IMR-90 (cell line): ENCODE results near the gene PTPRK. TPM values are rescaled to one million over a fixed set of nuclear protein-coding genes. Genes with fewer than 3 reads are reported as not detected.

Experiments used
- ATAC-seq: fragments of 200-7000 bp; cut with Tn5 transposase; 2 replicates; pipeline ENCODE4 v1.9.1; 2020; ENCODE audit warnings: low read depth, mild to moderate bottlenecking, moderate library complexity
- BruUV-seq: library from RNA; stranded (reverse); fragments of 400-500 nt; replicated peaks from 2 replicates; lab custom pipeline; 2021; lab: Mats Ljungman, UMichigan
- CTCF ChIA-PET: fragments of 300-600 bp; formaldehyde crosslinking; extraction: SDS; loops from one replicate; lab custom pipeline; 2021; ENCODE audit warnings: antibody characterized with exemption; lab: Yijun Ruan, JAX
- POLR2A ChIA-PET: fragments of 300-600 bp; sonication (Branson Sonifier 250); formaldehyde crosslinking; loops from one replicate; lab custom pipeline; 2022; ENCODE audit warnings: antibody characterized with exemption; ENCODE audit not compliant: unreplicated experiment; lab: Charles Lee
- DNase-seq: peaks from one replicate; pipeline ENCODE4 v3.0.0; 2013
- H2AFZ ChIP-seq: replicated peaks from 2 replicates; pipeline ENCODE3; 2013; ENCODE audit warnings: low read length, mild to moderate bottlenecking; ENCODE audit not compliant: poor library complexity
- H2AK5ac ChIP-seq: 2 replicates; pipeline ENCODE4 v1.6.1; 2013; ENCODE audit warnings: low read depth, low read length, inconsistent platforms
- H2AK9ac ChIP-seq: replicated peaks from 2 replicates; pipeline ENCODE3; 2013; ENCODE audit warnings: mild to moderate bottlenecking, low read depth, low read length, moderate library complexity; ENCODE audit not compliant: poor library complexity
- H2BK120ac ChIP-seq: 2 replicates; pipeline ENCODE4 v1.6.1; 2013; ENCODE audit warnings: low read depth, low read length, inconsistent platforms
- H2BK15ac ChIP-seq: 3 replicates; pipeline ENCODE4 v1.6.1; 2013; ENCODE audit warnings: low read depth, low read length, inconsistent platforms
- H2BK20ac ChIP-seq: 2 replicates; pipeline ENCODE4 v1.6.1; 2013; ENCODE audit warnings: low read depth, mild to moderate bottlenecking, inconsistent platforms, low read length, moderate library complexity
- H2BK5ac ChIP-seq: 2 replicates; pipeline ENCODE4 v1.6.1; 2013; ENCODE audit warnings: mild to moderate bottlenecking, low read depth, low read length, inconsistent platforms; ENCODE audit not compliant: poor library complexity, severe bottlenecking
- H3K14ac ChIP-seq: replicated peaks from 2 replicates; pipeline ENCODE4 v1.6.1; 2013; ENCODE audit warnings: low read depth, low read length, inconsistent platforms
- H3K18ac ChIP-seq: 2 replicates; pipeline ENCODE4 v1.6.1; 2013; ENCODE audit warnings: low read depth, low read length, control low read depth
- H3K23ac ChIP-seq: 2 replicates; pipeline ENCODE4 v1.6.1; 2013; ENCODE audit warnings: low read depth, low read length, inconsistent platforms
- H3K27ac ChIP-seq: 2 replicates; pipeline ENCODE4 v1.5.1; 2013; ENCODE audit warnings: mild to moderate bottlenecking, control low read depth, low read length; ENCODE audit not compliant: insufficient read depth
- H3K27me3 ChIP-seq: 2 replicates; pipeline ENCODE4 v1.6.1; 2013; ENCODE audit warnings: low read length; ENCODE audit not compliant: control insufficient read depth, insufficient read depth
- H3K36me3 ChIP-seq: 2 replicates; pipeline ENCODE4 v1.6.1; 2013; ENCODE audit warnings: low read length, mixed read lengths; ENCODE audit not compliant: control insufficient read depth, insufficient read depth
- H3K4ac ChIP-seq: 2 replicates; pipeline ENCODE4 v1.6.1; 2013; ENCODE audit warnings: low read depth, low read length, inconsistent platforms
- H3K4me1 ChIP-seq: 2 replicates; pipeline ENCODE4 v1.6.1; 2013; ENCODE audit warnings: low read length, mixed read lengths; ENCODE audit not compliant: control insufficient read depth, insufficient read depth
- H3K4me2 ChIP-seq: 2 replicates; pipeline ENCODE4 v1.6.1; 2013; ENCODE audit warnings: low read depth, mild to moderate bottlenecking, control low read depth, low read length, moderate library complexity
- H3K4me3 ChIP-seq: 2 replicates; pipeline ENCODE4 v1.5.1; 2013; ENCODE audit warnings: low read depth, mild to moderate bottlenecking, control low read depth, low read length, moderate library complexity; ENCODE audit not compliant: insufficient read depth
- H3K56ac ChIP-seq: 2 replicates; pipeline ENCODE4 v1.6.1; 2013; ENCODE audit warnings: low read length, inconsistent platforms; ENCODE audit not compliant: insufficient read depth; ENCODE audit errors: extremely low read depth
- H3K79me1 ChIP-seq, 2 experiments: 2 replicates each; pipeline ENCODE4 v1.6.1; 2013; ENCODE audit warnings: low read length in 2 of 2, inconsistent platforms in 1 of 2, low read depth in 1 of 2
- H3K9ac ChIP-seq: 2 replicates; pipeline ENCODE4 v1.6.1; 2013; ENCODE audit warnings: low read depth, low read length, control low read depth
- H3K9me1 ChIP-seq: 2 replicates; pipeline ENCODE4 v1.6.1; 2013; ENCODE audit warnings: low read length, inconsistent platforms; ENCODE audit not compliant: insufficient read depth
- H3K9me3 ChIP-seq: 2 replicates; pipeline ENCODE4 v1.6.1; 2013; ENCODE audit warnings: low read length; ENCODE audit not compliant: control insufficient read depth, insufficient read depth
- H4K20me1 ChIP-seq: 2 replicates; pipeline ENCODE4 v1.6.1; 2013; ENCODE audit warnings: low read length, inconsistent platforms; ENCODE audit not compliant: insufficient read depth
- H4K5ac ChIP-seq: 2 replicates; pipeline ENCODE4 v1.6.1; 2013; ENCODE audit warnings: mild to moderate bottlenecking, low read depth, low read length, control low read depth
- H4K8ac ChIP-seq, 2 experiments: 2 replicates each; pipeline ENCODE4 v1.6.1; 2013; ENCODE audit warnings: low read depth in 2 of 2, low read length in 2 of 2, control low read depth in 1 of 2, inconsistent platforms in 1 of 2
- H4K91ac ChIP-seq: 2 replicates; pipeline ENCODE4 v1.6.1; 2013; ENCODE audit warnings: low read depth, low read length, inconsistent platforms; ENCODE audit not compliant: insufficient read depth
- CHD1 ChIP-seq: IDR thresholded peaks from 2 replicates; pipeline ENCODE4 v1.6.1; 2012; ENCODE audit warnings: low read depth, low read length, improper control_type of control experiment
- MAFK ChIP-seq: IDR thresholded peaks from 2 replicates; pipeline ENCODE4 v1.6.1; 2012; ENCODE audit warnings: low read depth, low read length, improper control_type of control experiment
- MXI1 ChIP-seq: IDR thresholded peaks from 2 replicates; pipeline ENCODE4 v1.6.1; 2012; ENCODE audit warnings: low read depth, mild to moderate bottlenecking, low read length, moderate library complexity, borderline replicate concordance
- POLR2A ChIP-seq: IDR thresholded peaks from 2 replicates; pipeline ENCODE4 v1.6.1; 2012; ENCODE audit warnings: mild to moderate bottlenecking, low read depth, low read length
- RFX5 ChIP-seq: IDR thresholded peaks from 2 replicates; pipeline ENCODE4 v1.8.0; 2012; ENCODE audit warnings: low read depth, mild to moderate bottlenecking, low read length, moderate library complexity
- SMC3 ChIP-seq: fragments of 150-350 bp; IDR thresholded peaks from 2 replicates; pipeline ENCODE4 v1.6.1; 2016; ENCODE audit warnings: low read depth, mild to moderate bottlenecking, antibody characterized with exemption, low read length, moderate library complexity
- WGBS, 2 experiments: methylation state at CpG; one replicate each; pipeline versions ENCODE4 v1.1.5 to v1.1.7; 2013; ENCODE audit warnings: missing lambda C conversion rate in 2 of 2; ENCODE audit not compliant: insufficient read length in 1 of 2; ENCODE audit errors: extremely low coverage in 2 of 2; 5-methylcytosine and 5-hydroxymethylcytosine counted together
- dilution Hi-C: fragments of 300-500 bp; cut with HindIII; formaldehyde crosslinking; loops from one replicate; pipeline ENCODE4 v1.14.3; 2018; ENCODE audit warnings: low sequenced_read_pairs; ENCODE audit not compliant: unreplicated experiment
- in situ Hi-C: fragments of 300-500 bp; cut with MboI; formaldehyde crosslinking; loops from 3 replicates; pipeline ENCODE4 v1.14.3; 2019; ENCODE audit warnings: low sequenced_read_pairs, inconsistent platforms, mixed read lengths
- intact Hi-C: fragments of 100-400 bp; cut with micrococcal nuclease; formaldehyde crosslinking; loops from 2 replicates; pipeline ENCODE4 v1.10.0; 2022
- polyA plus RNA-seq, 3 experiments: library from polyadenylated mRNA; depleted of rRNA; stranded (reverse); fragments of >200 nt; gene quantifications; 2 replicates each; pipeline ENCODE4 v1.2.3, GENCODE V29; 2012; ENCODE audit warnings: low replicate concordance in 1 of 3
- total RNA-seq: library from RNA; depleted of rRNA; stranded (reverse); fragments of >200 nt; gene quantifications from 2 replicates; pipeline ENCODE4 v1.2.3, GENCODE V29; 2012

Gene PTPRK
- total and polyA plus RNA-seq, 2 of the 4 experiments (the other 2 are of a cell fraction): 18.0 to 80.8 TPM

GRCh38 chr6:128073389-128073788 lies 447.0 kb downstream of the PTPRK start:
- H3K14ac ChIP-seq: no peak overlapping the region
- H3K56ac ChIP-seq: no peak overlapping the region
- DNase-seq (no peak), ATAC-seq (no peak)
- no peak overlapping the region for H4K8ac ChIP-seq
- H2AK9ac ChIP-seq: no peak overlapping the region
- H2AK5ac ChIP-seq: no peak overlapping the region
- H3K79me1 ChIP-seq: peaks cover 0 to 6% of the 10 kb centered on the region in 2 experiments; a peak in 1 of 4 replicates
- no CpG with 5 or more reads among the region's 1 CpG for WGBS, 2 experiments
- no peak overlapping the region for H3K4me3 ChIP-seq
- H4K91ac ChIP-seq: no peak overlapping the region
- no peak overlapping the region for H2BK120ac ChIP-seq
- H4K20me1 ChIP-seq: no peaks in the 10 kb centered on the region
- no peak overlapping the region for H3K4me2 ChIP-seq
- no peak overlapping the region for H3K23ac ChIP-seq
- no peaks in the 10 kb centered on the region for H3K9me3 ChIP-seq
- dilution Hi-C loops (no loop called here), in situ Hi-C loops (no loop called here), intact Hi-C loops (loop anchor here (10.0 kb wide), 1 partner anchor 441 kb away; no protein-coding TSS in a partner anchor)
- no peak overlapping the region for H2AFZ ChIP-seq
- CTCF ChIA-PET: no interaction called here
- no peak overlapping the region for H2BK20ac ChIP-seq
- H3K4ac ChIP-seq: no peak overlapping the region
- H3K18ac ChIP-seq: no peak overlapping the region
- no peaks in the 10 kb centered on the region for H3K4me1 ChIP-seq
- H3K9me1 ChIP-seq: 0 out of 2 replicates have a peak, but pooled peaks cover 3% of the 10 kb centered on the region
- no peaks in the 10 kb centered on the region for H3K27me3 ChIP-seq
- no TSS peak for BruUV-seq
- no peak overlapping the region for H2BK15ac ChIP-seq
- TF ChIP-seq MXI1: no peak
- no peak for TF ChIP-seq POLR2A
- no peak for TF ChIP-seq SMC3
- no peak for TF ChIP-seq RFX5
- TF ChIP-seq CHD1: no peak
- no peak for TF ChIP-seq MAFK
- no peak overlapping the region for H4K5ac ChIP-seq
- H3K9ac ChIP-seq: no peak overlapping the region
- no peak overlapping the region for H3K27ac ChIP-seq
- H3K36me3 ChIP-seq: peaks cover 3% of the 10 kb centered on the region
- H2BK5ac ChIP-seq: no peak overlapping the region
- POLR2A ChIA-PET: no interaction called here
